SKM-1 (cell line): ENCODE data around the gene CLASP1.

ENCODE experiments used
- DNase-seq: peaks from one replicate; lab custom pipeline; 2025; ENCODE audit not compliant: unreplicated experiment; lab: John Stamatoyannopoulos, UW

Gene CLASP1

DNA sequence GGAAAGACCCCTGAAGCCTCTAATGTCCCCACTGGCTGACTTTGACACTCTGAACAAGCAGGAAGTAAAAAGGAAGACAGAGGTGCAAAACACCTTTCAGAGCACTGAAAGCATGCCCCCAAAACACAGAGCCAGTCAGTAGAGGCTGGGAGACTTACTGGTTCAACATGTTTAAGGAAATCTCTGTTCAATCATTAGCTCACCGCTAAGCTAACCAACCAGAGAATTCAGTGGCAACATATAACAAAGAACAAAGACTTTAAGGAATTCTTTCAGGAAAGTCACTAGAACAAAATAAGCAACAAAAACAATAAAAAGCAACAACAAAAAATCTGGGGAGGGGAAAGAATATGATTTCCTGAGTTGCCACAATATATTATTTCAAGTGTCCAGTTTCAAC is 142.6 kb downstream of the CLASP1 start:
- no peak for DNase-seq

GRCh38 chr2:121505986-121506586 is 143.2 kb downstream of the CLASP1 start:
- no peak for DNase-seq

- DNase-seq = no peak
These were observed 144.3 kb downstream of the CLASP1 start for GRCh38 chr2:121505005-121505404.

DNA sequence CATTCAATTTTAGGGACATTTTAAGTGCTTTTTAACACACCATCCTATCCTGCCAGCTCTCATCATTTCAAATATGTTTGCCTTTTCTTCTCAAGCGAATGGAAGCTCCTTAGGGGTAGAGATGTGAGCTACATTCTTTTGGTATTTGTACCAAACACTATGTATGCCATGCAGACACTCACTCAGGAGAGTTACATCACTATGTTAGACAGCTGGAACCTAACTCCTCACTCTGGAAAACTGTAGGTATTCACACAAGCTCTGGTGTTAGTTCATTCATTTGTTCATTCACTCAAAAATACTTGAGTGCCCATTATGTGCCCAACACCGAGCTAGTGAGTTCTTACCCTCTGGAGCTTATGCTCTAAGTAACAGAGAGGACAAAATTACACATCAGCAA is 144.9 kb downstream of the CLASP1 start:
- DNase-seq = no peak

DNA sequence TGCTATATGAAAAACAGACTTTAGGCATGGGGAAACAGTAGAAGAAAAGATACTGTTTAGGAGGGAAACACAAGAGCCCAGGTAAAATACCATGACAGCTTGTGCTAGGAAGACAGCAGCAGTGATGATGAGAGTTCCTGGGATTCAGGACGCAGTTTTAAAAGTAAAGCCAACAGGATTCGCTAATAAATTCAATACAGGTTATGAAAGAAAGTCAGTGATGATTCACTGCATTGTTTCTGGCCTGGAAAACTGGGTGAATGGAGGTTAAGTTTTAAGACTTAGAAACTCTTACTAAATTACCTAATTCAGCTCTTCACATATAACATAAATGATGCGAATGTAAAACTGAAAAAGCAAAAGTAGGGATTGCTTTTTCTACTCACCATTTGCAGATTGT is 146.5 kb downstream of the CLASP1 start:
- DNase-seq = no peak

- no peak for DNase-seq
These were observed 147.0 kb downstream of the CLASP1 start for GRCh38 chr2:121502246-121502645.

DNA sequence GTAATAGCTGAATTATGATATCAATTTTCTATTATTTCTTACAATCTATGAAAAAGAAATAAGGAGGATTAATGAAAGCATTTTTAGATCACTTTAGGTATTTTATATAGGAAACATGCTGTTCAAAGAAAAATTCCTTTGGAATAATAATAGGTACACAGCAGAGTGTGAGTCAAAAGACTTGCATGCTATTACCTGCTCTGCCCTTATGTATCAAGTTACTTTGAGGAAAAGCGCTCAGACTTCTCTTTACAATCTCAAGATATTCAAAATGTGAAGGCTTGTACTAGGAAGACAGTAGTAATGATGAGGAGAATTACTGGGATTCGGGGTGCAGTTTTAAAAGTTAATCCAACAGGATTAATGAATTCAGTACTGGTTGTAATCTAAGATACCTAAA is 147.7 kb downstream of the CLASP1 start:
- DNase-seq = no peak

DNA sequence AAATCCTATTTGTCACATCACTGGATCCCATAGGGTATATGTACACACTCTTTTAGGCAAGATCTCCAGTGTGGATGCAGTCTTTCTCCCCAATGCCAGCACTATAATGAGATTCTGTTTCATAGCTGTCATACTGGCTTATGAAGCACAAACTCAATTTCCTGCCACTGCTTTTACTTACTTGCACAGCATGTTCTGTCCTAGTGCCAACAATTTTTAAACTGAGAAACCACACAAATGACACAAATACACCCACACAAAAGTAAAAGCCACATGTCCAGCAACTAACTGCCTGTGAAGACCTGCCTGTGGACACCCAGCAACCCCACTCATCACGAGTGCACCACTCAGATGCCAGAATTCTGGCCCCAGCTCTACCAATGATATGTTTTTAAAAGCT is 148.2 kb downstream of the CLASP1 start:
- DNase-seq = no peak

DNA sequence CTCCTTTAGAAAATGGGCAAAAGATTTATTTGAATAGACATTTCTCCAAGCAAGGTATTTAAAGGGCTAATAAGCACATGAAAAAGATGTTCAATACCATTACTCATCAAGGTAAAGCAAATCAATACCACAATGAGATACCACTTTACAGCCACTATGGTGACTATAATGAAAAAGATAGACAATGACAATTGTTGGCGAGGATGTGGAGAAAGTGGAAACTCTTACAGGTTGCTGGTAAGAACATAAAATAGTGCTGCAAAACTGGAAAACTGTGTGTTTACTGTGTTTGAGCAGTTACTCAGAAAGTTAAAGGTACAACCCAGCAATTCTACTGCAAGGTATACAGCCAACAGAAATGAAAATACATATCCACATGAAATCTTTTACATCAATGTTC is 150.5 kb downstream of the CLASP1 start:
- DNase-seq = no peak

DNA sequence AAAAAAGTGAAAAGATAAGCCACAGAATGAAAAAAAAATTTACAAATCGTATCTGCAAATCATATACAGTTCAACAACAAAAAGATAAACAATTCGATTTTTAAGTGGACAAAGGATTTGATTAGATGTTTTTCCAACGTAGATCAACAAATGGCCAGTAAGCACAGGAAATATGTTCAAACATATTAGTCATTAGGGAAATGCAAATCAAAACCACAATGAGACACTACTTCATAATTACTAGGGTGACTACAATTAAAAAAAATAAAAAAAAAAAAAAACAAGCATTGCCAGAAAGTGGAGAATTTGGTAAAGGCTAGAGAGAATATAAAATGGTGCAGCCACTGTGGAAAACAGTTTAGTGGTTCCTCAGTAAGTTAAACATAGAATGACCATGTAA is 156.9 kb downstream of the CLASP1 start:
- DNase-seq = no peak

DNA sequence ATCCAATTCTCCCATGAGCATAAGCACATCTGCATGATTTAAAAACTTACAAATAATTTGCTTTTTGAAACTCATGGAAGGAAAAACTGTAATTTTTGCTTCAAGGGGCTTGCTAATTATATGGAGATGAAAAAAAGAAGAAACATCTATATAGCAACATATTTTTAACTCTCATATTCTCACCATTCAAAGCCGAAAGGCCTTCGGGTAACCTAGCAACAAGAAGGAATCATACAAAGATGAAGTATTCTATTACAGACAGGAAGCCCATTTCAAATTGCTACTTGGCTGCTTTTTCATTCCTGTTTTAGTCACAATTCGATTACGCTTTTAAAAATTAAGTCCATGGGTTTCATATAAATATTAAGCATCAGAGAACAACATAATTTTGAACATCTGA is 157.7 kb downstream of the CLASP1 start:
- DNase-seq = no peak

- no peak for DNase-seq
These were observed 158.6 kb downstream of the CLASP1 start for GRCh38 chr2:121490584-121491133.

- no peak for DNase-seq
These were observed 159.2 kb downstream of the CLASP1 start for GRCh38 chr2:121489911-121490583.

DNA sequence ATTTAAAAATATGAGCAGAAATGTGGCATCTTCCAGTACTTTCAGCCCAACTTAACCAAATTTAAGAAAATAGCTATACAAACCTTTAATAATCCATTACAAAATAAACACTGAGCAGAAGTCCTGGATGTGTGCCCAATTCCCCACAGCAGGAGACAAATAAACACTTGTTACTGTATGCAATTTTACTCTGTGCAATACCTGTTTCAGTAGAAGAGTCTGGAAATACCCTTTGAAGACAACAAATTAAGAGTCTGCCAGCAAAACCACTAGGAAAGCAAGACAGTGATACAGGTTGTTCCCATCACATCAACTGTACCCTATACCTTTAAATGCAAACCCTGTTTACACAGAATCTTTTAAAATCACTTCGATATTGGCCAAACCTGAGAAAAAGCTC is 160.0 kb downstream of the CLASP1 start:
- no peak for DNase-seq

GRCh38 chr2:121486191-121486790 is 163.0 kb downstream of the CLASP1 start:
- no peak for DNase-seq

DNA sequence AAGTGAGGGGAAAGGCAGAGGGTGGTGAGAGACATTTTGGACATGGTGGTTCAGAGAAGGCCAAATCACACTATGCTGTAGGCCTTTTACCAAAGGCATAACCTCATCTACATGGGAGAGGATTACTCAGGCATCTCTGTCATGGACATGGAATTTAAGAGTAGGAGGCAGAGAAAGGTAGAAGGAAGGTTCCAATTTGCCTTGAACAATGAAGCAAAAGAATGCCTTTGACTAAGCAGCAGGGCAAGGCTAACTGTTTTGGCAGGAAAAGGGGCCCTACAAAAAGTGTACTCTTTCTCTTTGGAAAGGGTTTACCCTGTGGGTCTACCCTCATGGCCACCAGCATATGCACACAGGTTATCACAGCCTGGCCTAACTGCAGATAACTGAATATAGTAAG is 164.2 kb downstream of the CLASP1 start:
- no peak for DNase-seq

DNA sequence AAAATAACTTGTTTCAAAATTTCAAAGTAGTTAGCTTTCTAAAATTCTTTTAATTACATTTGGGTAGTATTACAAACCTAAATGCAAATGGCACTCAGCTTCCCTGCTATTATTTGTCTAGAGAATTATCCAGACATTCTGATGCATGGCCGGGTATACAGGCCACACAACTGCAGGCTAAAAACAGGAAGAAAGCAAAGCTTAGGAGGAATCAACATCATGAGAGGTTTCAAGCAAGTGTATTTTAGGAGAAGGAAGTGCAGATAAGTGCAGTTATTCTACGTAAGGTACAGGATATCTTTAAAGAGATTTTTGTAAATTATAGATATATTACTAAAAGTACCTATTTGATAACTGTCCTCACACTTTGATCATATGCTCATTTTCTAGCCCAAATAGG is 165.4 kb downstream of the CLASP1 start:
- no peak for DNase-seq

GRCh38 chr2:121483021-121483420 is 166.2 kb downstream of the CLASP1 start:
- DNase-seq = no peak

DNA sequence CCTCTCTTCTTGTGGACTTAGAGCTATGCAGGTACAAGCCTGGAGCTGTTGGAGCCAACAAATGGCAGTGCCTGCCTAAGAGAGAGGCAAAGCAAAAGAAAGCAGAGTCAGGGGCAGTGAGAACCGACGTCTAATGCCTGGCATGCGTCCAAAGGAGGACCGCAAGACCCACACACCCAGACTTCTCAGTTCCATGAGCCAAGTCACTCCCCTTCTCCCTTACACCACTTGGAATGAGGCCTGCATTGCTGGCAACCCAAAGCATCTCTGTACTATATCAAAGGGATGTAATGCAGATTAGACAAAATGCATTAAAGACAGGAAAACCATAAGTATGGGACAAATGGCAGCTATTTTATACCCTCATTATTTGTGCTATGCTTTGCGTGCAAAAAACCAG is 168.4 kb downstream of the CLASP1 start:
- no peak for DNase-seq

DNA sequence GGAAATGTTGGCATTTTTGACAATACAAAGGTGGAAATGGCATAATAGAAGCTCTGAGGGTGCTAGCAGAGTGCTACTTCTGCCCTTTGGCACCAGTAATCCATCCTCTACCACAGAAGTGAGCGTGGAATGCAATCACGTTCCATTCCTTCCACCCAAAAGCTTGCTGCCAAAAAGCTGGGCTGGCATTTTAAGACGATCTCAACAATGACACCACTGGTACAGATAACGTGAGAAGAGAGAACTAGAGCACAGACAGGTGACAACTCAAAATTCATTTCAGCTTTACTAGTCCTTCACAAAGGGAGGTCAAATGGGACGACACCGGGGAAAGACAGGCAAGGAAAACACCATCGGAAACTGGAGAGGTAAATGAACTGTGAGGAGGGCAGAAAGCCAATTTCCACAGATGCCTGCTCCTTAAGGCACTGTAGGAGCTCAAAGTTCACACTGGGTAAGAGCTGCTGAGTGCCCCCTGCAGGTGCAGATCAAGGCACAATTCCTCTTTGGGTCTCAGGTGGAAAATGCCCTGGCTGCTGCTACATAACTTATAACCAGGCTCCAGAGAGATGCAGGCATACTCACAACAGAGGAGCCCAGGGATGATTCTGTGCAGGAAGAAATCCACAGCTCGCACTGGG is 169.3 kb downstream of the CLASP1 start:
- DNase-seq = no peak

DNA sequence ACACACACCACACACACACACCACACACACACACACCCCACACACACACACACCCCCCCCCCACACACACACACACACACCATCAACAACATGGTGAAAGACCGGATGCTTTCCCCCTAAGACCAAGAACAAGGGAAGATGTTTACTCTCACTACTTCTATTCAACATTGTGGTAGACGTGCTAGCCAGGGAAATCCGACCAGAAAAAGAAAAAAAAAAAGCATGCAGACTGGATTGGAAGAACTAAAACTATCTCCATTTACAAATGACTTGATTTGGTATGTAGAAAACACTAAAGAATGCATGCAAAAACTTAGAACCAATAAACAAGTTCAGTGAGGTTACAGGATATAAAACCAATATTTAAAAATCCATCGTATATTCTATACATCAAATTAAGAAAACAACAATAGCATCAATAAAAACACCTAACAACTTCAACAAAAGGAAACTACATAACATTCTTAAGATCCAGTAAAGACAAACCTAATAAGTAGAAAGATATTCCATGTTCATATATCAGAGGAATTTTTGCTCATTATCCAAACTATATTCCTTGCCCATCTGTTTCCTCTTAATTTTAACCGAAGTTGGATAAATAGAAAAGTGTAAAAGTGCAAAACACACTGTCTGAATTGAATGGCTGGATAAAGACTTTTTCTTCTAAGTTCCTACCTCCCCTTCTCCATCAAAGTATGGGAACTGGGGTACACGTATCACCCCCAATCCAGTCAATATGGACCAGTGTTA is 170.1 kb downstream of the CLASP1 start:
- DNase-seq = no peak
